K562 (cell line): ENCODE data around the gene XRN2. TPM values are rescaled to one million over a fixed set of nuclear protein-coding genes. Genes with fewer than 3 reads are reported as not detected.

Source experiments
- ATAC-seq: fragments of 200-7000 bp; cut with Tn5 transposase; 3 replicates; pipeline ENCODE4 v1.9.1; 2020; ENCODE audit warnings: moderate library complexity
- BruUV-seq: library from RNA; stranded (reverse); fragments of 400-500 nt; replicated peaks from 2 replicates; lab custom pipeline; 2021; lab: Mats Ljungman, UMichigan
- CTCF ChIA-PET: fragments of 300-600 bp; formaldehyde crosslinking; extraction: SDS; loops from one replicate; lab custom pipeline; 2021; ENCODE audit warnings: low intra/inter-chr PET ratio; lab: Yijun Ruan, JAX
- POLR2A ChIA-PET: fragments of 300-600, 350-650 bp; sonication (Branson Sonifier 250); formaldehyde crosslinking; extraction: SDS; loops from one replicate; lab custom pipeline; 2021; ENCODE audit warnings: antibody characterized with exemption, inconsistent platforms; lab: Yijun Ruan, JAX
- DNase-seq, 4 experiments: peaks; one replicate each; pipeline versions ENCODE4 v3.0.0 to v3.0.0-alpha.2; 2011 to 2018; ENCODE audit warnings: low spot score in 3 of 4, mixed read lengths in 3 of 4; ENCODE audit errors: extremely low read depth in 1 of 4
- FAIRE-seq: peaks from 2 replicates; lab custom pipeline; 2011; peaks lifted over from hg19 to GRCh38; lab: Jason Lieb, UNC
- H2AFZ ChIP-seq: 2 replicates; pipeline ENCODE4 v1.6.0; 2011; ENCODE audit warnings: low read depth, low read length, control low read depth, inconsistent platforms
- H3K27ac ChIP-seq: fragments of 200-600 bp; 3 replicates; pipeline ENCODE4 v1.8.0; 2011; ENCODE audit warnings: low read depth, mild to moderate bottlenecking, control low read depth, inconsistent platforms, low read length, moderate library complexity, mixed read lengths; ENCODE audit errors: extremely low read depth
- H3K27me3 ChIP-seq, 2 experiments: fragments of 300-600 bp in 1 of 2; 2 replicates in 1 of 2; 3 replicates in 1 of 2; pipeline versions ENCODE4 v1.6.0 to v1.8.0; 2011; ENCODE audit warnings: inconsistent platforms in 2 of 2, low read length in 2 of 2, mild to moderate bottlenecking in 1 of 2, mixed read lengths in 1 of 2, moderate library complexity in 1 of 2; ENCODE audit not compliant: control insufficient read depth in 2 of 2, insufficient read depth in 2 of 2
- H3K36me3 ChIP-seq: fragments of 300-600 bp; 3 replicates; pipeline ENCODE4 v1.8.0; 2011; ENCODE audit warnings: mild to moderate bottlenecking, low read length, inconsistent platforms; ENCODE audit not compliant: control insufficient read depth, insufficient read depth
- H3K4me1 ChIP-seq, 2 experiments: fragments of 200-600 bp in 1 of 2; replicated peaks in 1 of 2; 2 replicates in 1 of 2; 3 replicates in 1 of 2; pipeline versions ENCODE4 v1.5.1 to v1.8.0; 2011; ENCODE audit warnings: inconsistent platforms in 2 of 2, low read length in 2 of 2, mild to moderate bottlenecking in 1 of 2, mixed read lengths in 1 of 2, moderate library complexity in 1 of 2; ENCODE audit not compliant: control insufficient read depth in 2 of 2, insufficient read depth in 2 of 2
- H3K4me2 ChIP-seq: 2 replicates; pipeline ENCODE4 v1.6.1; 2011; ENCODE audit warnings: low read length, control low read depth, inconsistent platforms, mixed read lengths; ENCODE audit not compliant: insufficient read depth
- H3K4me3 ChIP-seq: fragments of 200-600 bp; sonication (generic), shearing (Covaris generic); 2 replicates; pipeline ENCODE4 v1.5.1; 2016; ENCODE audit warnings: control low read depth, inconsistent platforms
- H3K79me2 ChIP-seq: fragments of 200-600 bp; 3 replicates; pipeline ENCODE4 v1.8.0; 2011; ENCODE audit warnings: low read length, inconsistent platforms; ENCODE audit not compliant: control insufficient read depth, insufficient read depth
- H3K9ac ChIP-seq, 2 experiments: 2 replicates each; pipeline versions ENCODE4 v1.6.0 to v1.6.1; 2011; ENCODE audit warnings: low read depth in 2 of 2, low read length in 2 of 2, control low read depth in 1 of 2, inconsistent platforms in 1 of 2, mild to moderate bottlenecking in 1 of 2, mixed read lengths in 1 of 2; ENCODE audit not compliant: insufficient read depth in 1 of 2
- H3K9me1 ChIP-seq: one replicate; pipeline ENCODE4 v1.6.0; 2011; ENCODE audit warnings: inconsistent platforms, mild to moderate bottlenecking, low read length, moderate library complexity; ENCODE audit not compliant: control insufficient read depth, insufficient read depth
- H3K9me3 ChIP-seq: replicated peaks from 2 replicates; pipeline ENCODE4 v1.5.1; 2011; ENCODE audit warnings: low read depth, low read length, inconsistent platforms; ENCODE audit not compliant: control insufficient read depth, insufficient read depth
- H4K20me1 ChIP-seq: replicated peaks from 2 replicates; pipeline ENCODE4 v1.6.1; 2011; ENCODE audit warnings: low read length, inconsistent platforms, mixed read lengths; ENCODE audit not compliant: control insufficient read depth, insufficient read depth
- HNRNPL ChIP-seq: fragments of 200-400 bp; formaldehyde crosslinking; IDR thresholded peaks from 2 replicates; pipeline ENCODE4 v1.6.1; 2017; ENCODE audit warnings: low read depth, mild to moderate bottlenecking, low read length
- PRPF4 ChIP-seq: fragments of 200-400 bp; formaldehyde crosslinking; IDR thresholded peaks from one replicate; pipeline ENCODE4 v1.6.1; 2017; ENCODE audit warnings: low read length, low read depth, mild to moderate bottlenecking; ENCODE audit not compliant: insufficient read depth, poor library complexity, severe bottlenecking
- SMAD1 ChIP-seq: fragments of 150-350 bp; IDR thresholded peaks from 2 replicates; pipeline ENCODE4 v1.6.1; 2014; ENCODE audit warnings: low read length, low read depth; ENCODE audit not compliant: partially characterized antibody
- TFE3 ChIP-seq: fragments of 450-650 bp; formaldehyde crosslinking; IDR thresholded peaks from 2 replicates; pipeline ENCODE4 v1.4.0; 2020; ENCODE audit warnings: mild to moderate bottlenecking, mixed read lengths
- ZNF184 ChIP-seq: sonication (generic); formaldehyde crosslinking; IDR thresholded peaks from 2 replicates; pipeline ENCODE4 v1.5.0; 2020; ENCODE audit warnings: missing genetic modification reagents
- WGBS: fragments of 100-300 bp; shearing (Covaris generic); methylation state at CpG from one replicate; pipeline ENCODE4 v1.1.6; 2016; ENCODE audit warnings: low coverage, mixed read lengths; ENCODE audit not compliant: insufficient coverage; ENCODE audit errors: missing lambda C conversion rate; 5-methylcytosine and 5-hydroxymethylcytosine counted together
- in situ Hi-C: fragments of 300-500 bp; cut with MboI; formaldehyde crosslinking; loops from 4 replicates; pipeline ENCODE4 v1.15.0; 2018; ENCODE audit warnings: inconsistent platforms, mixed read lengths
- intact Hi-C: fragments of 100-400 bp; cut with micrococcal nuclease; formaldehyde crosslinking; loops from 2 replicates; pipeline ENCODE4 v1.14.2; 2022
- polyA plus RNA-seq, 8 experiments: library from polyadenylated mRNA; depleted of rRNA in 4 of 8; stranded (reverse) in 5 of 8; unstranded in 3 of 8; fragments of >200 nt; fragmentation: Nextera tagmentation in 2 of 8; fragmentation: Illumina TruSeq in 1 of 8; extraction: Ambion mirVana in 2 of 8; extraction: Trizol in 1 of 8; gene quantifications; 2 replicates each; pipeline versions ENCODE4 v1.2.1 to v1.2.3, GENCODE V29; 2011 to 2014; ENCODE audit warnings: inconsistent platforms in 1 of 8, missing spikeins in 1 of 8
- total RNA-seq, 7 experiments: library from RNA; depleted of rRNA in 6 of 7; stranded (reverse); fragments of >200 nt in 6 of 7; fragmentation: Illumina TruSeq in 2 of 7; extraction: Trizol in 2 of 7; gene quantifications; 2 replicates each; pipeline versions ENCODE4 v1.2.1 to v1.2.3, GENCODE V29; 2011 to 2021; ENCODE audit warnings: low replicate concordance in 1 of 7
- TF ChIP-seq, protein P1 (sequence below): fragments of 250-450 bp; sonication (Bioruptor Pico); IDR thresholded peaks from 2 replicates; pipeline ENCODE4 v1.8.0; 2021; ENCODE audit warnings: mild to moderate bottlenecking, moderate library complexity

Gene XRN2
- total and polyA plus RNA-seq, 9 of the 15 experiments (the other 6 are each of a cell fraction or from before 2014, with no cell fraction given) = 41.8 to 67.3 (median 51.4) TPM

DNA sequence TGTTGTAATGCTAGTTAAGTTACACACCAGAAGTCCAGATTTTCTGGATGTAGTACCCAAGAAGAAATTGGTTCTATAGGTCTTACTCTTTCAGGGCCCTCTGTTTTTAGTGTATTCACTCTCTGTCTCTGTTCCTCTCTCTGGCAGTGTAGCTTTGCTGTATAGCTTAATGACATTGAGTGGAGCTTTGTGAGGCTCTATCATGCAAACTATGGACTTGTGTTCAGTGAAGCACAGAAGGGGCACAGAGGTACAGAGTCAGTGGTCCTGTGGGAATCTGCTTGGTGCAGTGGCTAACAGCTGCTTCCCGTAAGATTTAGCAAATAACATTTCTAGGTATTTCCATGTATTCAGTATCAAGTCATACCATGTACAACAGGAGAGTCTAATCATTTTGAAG is 68.1 kb downstream of the XRN2 start:
- no peak overlapping the region for H3K4me3 ChIP-seq
- in situ Hi-C loops (no loop called here), intact Hi-C loops (no loop called here)
- no peak for DNase-seq
- no peaks in the 10 kb centered on the region for H3K4me1 ChIP-seq
- ChIA-PET CTCF (no interaction called here), POLR2A (no interaction called here)
- ATAC-seq = no peak
- WGBS = 93% methylated on average over 1 of the region's 1 CpG
- H3K27ac ChIP-seq = no peak overlapping the region
- H3K9ac ChIP-seq = no peak overlapping the region
- no peaks in the 10 kb centered on the region; the same call in 1 of the 2 replicates for H3K9me3 ChIP-seq
- no peaks in the 10 kb centered on the region for H4K20me1 ChIP-seq
- FAIRE-seq = no peak
- H3K27me3 ChIP-seq = no peaks in the 10 kb centered on the region
- TF ChIP-seq HNRNPL = no peak
- TF ChIP-seq ZNF184 (CRISPR knock-in tag) = no peak
- no peak for TF ChIP-seq PRPF4
- no peak for TF ChIP-seq TFE3 (CRISPR knock-in tag)
- TF ChIP-seq, protein P1, sequence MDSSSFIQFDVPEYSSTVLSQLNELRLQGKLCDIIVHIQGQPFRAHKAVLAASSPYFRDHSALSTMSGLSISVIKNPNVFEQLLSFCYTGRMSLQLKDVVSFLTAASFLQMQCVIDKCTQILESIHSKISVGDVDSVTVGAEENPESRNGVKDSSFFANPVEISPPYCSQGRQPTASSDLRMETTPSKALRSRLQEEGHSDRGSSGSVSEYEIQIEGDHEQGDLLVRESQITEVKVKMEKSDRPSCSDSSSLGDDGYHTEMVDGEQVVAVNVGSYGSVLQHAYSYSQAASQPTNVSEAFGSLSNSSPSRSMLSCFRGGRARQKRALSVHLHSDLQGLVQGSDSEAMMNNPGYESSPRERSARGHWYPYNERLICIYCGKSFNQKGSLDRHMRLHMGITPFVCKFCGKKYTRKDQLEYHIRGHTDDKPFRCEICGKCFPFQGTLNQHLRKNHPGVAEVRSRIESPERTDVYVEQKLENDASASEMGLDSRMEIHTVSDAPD (CRISPR knock-in tag) = no peak
- TF ChIP-seq SMAD1 = no peak
- TF ChIP-seq, all 486 proteins: peak for 0
- no peaks in the 10 kb centered on the region for H3K9me1 ChIP-seq
- no TSS peak for BruUV-seq
- peaks cover 9% of the 10 kb centered on the region; the same call in 2 of the 3 replicates for H3K79me2 ChIP-seq
- H3K4me2 ChIP-seq = no peak overlapping the region
- peaks cover 39% of the 10 kb centered on the region for H3K36me3 ChIP-seq
- no peak overlapping the region for H2AFZ ChIP-seq
